ENCODE data around the gene CYBA.

Gene CYBA

GRCh38 chr16:88678224-88678979, 27.5 kb upstream of the CYBA start:
- H3K27ac ChIP-seq: no peak overlapping the region
- no peak for TF ChIP-seq CTCF (IDR thresholded peaks at IDR 0.05; ENCODE audit: low read depth, low read length, missing control alignments)
- no peak for DNase-seq
- in situ Hi-C loops (cut with HindIII; ENCODE audit: low pct_ligation_motif_present, low sequenced_read_pairs): no loop called here
- H3K4me3 ChIP-seq (ENCODE audit: low read depth, low read length): no peak overlapping the region
- H3K36me3 ChIP-seq (replicated peaks): no peaks in the 10 kb centered on the region
- no peaks in the 10 kb centered on the region for H3K27me3 ChIP-seq (replicated peaks)

- Histone ChIP-seq H3K4me3 (ENCODE audit: low read depth, low read length) (no peak overlapping the region), H3K27ac (no peak overlapping the region), H3K27me3 (replicated peaks) (no peaks in the 10 kb centered on the region), H3K36me3 (replicated peaks) (no peaks in the 10 kb centered on the region)
- DNase-seq: no peak
- TF ChIP-seq CTCF (IDR thresholded peaks at IDR 0.05; ENCODE audit: low read depth, low read length, missing control alignments): no peak
- in situ Hi-C loops (cut with HindIII; ENCODE audit: low pct_ligation_motif_present, low sequenced_read_pairs): no loop called here
Measured at GRCh38 chr16:88677721-88678120, 26.9 kb upstream of the CYBA start.

GRCh38 chr16:88676502-88677242, 25.8 kb upstream of the CYBA start:
- in situ Hi-C loops (cut with HindIII; ENCODE audit: low pct_ligation_motif_present, low sequenced_read_pairs): no loop called here
- TF ChIP-seq CTCF (IDR thresholded peaks at IDR 0.05; ENCODE audit: low read depth, low read length, missing control alignments): no peak
- H3K27ac ChIP-seq: no peak overlapping the region
- no peaks in the 10 kb centered on the region for H3K27me3 ChIP-seq (replicated peaks)
- no peak overlapping the region for H3K4me3 ChIP-seq (ENCODE audit: low read depth, low read length)
- no peak for DNase-seq
- H3K36me3 ChIP-seq (replicated peaks): no peaks in the 10 kb centered on the region

GRCh38 chr16:88673716-88674379, 23.0 kb upstream of the CYBA start:
- H3K36me3 ChIP-seq (replicated peaks): no peaks in the 10 kb centered on the region
- TF ChIP-seq CTCF (IDR thresholded peaks at IDR 0.05; ENCODE audit: low read depth, low read length, missing control alignments): no peak
- no peak overlapping the region for H3K27ac ChIP-seq
- no peaks in the 10 kb centered on the region for H3K27me3 ChIP-seq (replicated peaks)
- in situ Hi-C loops (cut with HindIII; ENCODE audit: low pct_ligation_motif_present, low sequenced_read_pairs): no loop called here
- no peak overlapping the region for H3K4me3 ChIP-seq (ENCODE audit: low read depth, low read length)
- no peak for DNase-seq

- no peak for DNase-seq
- Histone ChIP-seq H3K36me3 (replicated peaks) (no peaks in the 10 kb centered on the region), H3K27ac (no peak overlapping the region), H3K27me3 (replicated peaks) (no peaks in the 10 kb centered on the region), H3K4me3 (ENCODE audit: low read depth, low read length) (no peak overlapping the region)
- in situ Hi-C loops (cut with HindIII; ENCODE audit: low pct_ligation_motif_present, low sequenced_read_pairs): no loop called here
- peak; percentile 62 for TF ChIP-seq CTCF (IDR thresholded peaks at IDR 0.05; ENCODE audit: low read depth, low read length, missing control alignments)
Measured at GRCh38 chr16:88672776-88673175, 21.9 kb upstream of the CYBA start.

Data from brain microvascular endothelial cell (primary cell).